Sigmoid colon (tissue), 4 donors: Measurements from ENCODE around the gene BST1.

Experiments
- EP300 ChIP-seq, 4 donors: sonication (generic); formaldehyde crosslinking; IDR thresholded peaks; one replicate each; pipeline ENCODE4 v1.6.1; 2017; ENCODE audit warnings: antibody characterized with exemption in 4 of 4
- POLR2A ChIP-seq, 2 donors: fragments of 450-650 bp; IDR thresholded peaks; one replicate each; pipeline ENCODE4 v1.6.1; 2016; ENCODE audit warnings: antibody characterized with exemption in 2 of 2, mild to moderate bottlenecking in 2 of 2, moderate library complexity in 2 of 2
- POLR2AphosphoS5 ChIP-seq, 4 donors: sonication (generic); formaldehyde crosslinking; IDR thresholded peaks; one replicate each; pipeline ENCODE4 v1.6.1; 2017; ENCODE audit warnings: antibody characterized with exemption in 4 of 4
- TF ChIP-seq, protein P1 (sequence below), 4 experiments: fragments of 450-650 bp in 3 of 4; fragments of 200-600 bp in 1 of 4; IDR thresholded peaks; one replicate each; pipeline ENCODE4 v1.5.1; 2016 to 2019; ENCODE audit warnings: antibody characterized with exemption in 4 of 4, mild to moderate bottlenecking in 3 of 4, moderate library complexity in 2 of 4

DNA sequence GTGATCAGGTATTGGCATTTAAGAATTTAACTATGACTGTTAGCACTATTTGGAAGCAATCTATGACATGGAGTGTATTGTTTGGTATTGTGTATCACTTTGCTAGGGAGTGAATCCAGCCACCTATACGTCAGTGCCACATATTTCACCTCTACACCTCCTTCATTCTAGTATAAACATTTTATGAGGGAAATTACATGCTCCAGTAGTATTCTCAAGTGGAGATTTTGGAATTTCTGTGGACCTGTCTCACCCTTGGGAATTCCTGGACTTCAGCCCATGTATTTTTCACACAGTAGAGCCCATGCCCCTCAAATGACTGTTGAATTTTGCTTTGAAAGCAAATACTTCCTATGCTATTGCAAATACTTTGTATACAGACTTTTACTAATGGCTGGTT lies 11.3 kb downstream of the BST1 start:
- TF ChIP-seq, protein P1, sequence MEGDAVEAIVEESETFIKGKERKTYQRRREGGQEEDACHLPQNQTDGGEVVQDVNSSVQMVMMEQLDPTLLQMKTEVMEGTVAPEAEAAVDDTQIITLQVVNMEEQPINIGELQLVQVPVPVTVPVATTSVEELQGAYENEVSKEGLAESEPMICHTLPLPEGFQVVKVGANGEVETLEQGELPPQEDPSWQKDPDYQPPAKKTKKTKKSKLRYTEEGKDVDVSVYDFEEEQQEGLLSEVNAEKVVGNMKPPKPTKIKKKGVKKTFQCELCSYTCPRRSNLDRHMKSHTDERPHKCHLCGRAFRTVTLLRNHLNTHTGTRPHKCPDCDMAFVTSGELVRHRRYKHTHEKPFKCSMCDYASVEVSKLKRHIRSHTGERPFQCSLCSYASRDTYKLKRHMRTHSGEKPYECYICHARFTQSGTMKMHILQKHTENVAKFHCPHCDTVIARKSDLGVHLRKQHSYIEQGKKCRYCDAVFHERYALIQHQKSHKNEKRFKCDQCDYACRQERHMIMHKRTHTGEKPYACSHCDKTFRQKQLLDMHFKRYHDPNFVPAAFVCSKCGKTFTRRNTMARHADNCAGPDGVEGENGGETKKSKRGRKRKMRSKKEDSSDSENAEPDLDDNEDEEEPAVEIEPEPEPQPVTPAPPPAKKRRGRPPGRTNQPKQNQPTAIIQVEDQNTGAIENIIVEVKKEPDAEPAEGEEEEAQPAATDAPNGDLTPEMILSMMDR (IDR thresholded peaks at IDR 0.05) = no peak
- TF ChIP-seq POLR2A (IDR thresholded peaks at IDR 0.05) (no peak), EP300 (IDR thresholded peaks at IDR 0.05) (no peak), POLR2AphosphoS5 (IDR thresholded peaks at IDR 0.05) (no peak)
